ENCODE measurements around the gene NRCAM.

The NRCAM gene

DNA sequence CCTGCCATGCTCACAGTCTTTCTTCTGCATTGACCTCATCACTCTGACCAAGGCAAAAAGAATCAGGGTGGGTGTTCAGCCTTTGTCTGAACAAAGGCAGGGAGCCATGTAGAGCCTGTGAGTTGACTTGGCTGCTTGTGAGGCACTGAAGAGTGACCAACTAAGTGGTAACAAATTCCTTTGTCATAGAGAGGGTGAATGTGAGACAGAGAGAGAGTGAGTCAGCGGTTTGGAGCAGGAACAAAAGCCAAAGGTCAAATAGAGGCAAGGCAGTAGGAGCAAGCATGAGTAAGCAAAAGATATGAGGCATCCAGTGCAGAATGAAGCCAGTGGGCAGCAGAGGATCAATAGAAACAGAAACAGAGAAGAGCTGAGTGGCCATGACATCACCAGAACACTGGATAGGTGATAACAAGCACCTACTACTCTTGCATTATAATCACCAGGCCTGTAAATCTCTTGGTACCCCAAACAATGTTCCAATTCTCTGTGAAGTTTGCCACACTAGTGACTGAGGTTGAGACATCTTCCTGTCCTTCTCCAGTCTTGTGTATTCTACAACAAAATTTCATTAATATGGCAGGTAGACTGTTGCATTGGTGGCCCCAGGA is 209.9 kb downstream of the NRCAM start:
- peak; percentile 52 for DNase-seq (ENCODE audit: low spot score)

DNA sequence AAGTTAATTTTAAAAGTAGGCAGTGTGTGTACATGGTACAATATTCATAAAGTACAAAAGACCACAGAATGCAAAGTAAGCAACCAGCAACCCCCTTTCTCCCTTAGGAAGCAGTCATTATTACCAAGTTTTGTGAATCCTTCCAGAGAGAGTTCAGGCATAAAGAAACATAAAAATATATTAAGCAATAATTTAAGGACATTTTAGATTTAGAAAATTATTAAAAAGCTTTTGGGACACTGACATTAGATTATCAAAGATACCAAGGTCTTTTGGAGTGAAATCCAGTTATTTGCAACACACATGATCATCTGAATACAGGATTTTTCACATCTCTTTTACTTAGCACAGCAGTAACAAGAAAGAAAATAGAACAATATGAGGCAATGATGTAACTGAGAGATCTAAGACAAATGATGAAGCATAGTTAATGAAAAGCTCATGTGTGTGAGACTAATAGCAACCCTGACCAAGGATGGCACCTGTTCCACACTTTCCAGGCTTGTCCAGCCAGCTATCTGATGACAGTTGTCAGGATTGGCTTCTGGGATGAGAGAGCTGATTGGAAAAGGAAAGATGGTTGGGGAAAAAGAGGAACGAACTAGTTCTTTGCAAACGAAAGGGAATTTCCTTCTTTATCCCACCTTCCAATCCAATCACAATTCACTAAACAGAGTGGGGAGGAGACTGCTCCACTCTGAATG is 210.6 kb downstream of the NRCAM start:
- no peak for DNase-seq (ENCODE audit: low spot score)

DNA sequence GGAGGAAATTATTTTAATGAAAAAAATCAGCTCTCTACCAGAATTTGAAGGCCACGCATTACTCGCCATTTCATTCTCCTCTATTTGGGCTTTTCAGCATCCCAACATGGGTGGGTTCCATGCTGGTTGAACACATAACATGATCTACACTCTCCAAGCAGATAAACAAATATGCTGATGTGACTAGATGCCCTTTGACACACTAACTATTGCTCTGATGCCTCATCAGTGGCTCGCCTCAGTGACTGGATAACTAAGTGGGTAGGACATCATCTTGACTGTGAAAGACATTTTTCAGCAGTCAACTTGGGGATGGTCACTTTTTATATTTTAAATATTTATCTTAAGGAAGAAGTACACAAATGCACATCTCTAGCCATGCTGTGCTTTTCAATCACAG is 212.1 kb downstream of the NRCAM start:
- no peak for DNase-seq (ENCODE audit: low spot score)

DNA sequence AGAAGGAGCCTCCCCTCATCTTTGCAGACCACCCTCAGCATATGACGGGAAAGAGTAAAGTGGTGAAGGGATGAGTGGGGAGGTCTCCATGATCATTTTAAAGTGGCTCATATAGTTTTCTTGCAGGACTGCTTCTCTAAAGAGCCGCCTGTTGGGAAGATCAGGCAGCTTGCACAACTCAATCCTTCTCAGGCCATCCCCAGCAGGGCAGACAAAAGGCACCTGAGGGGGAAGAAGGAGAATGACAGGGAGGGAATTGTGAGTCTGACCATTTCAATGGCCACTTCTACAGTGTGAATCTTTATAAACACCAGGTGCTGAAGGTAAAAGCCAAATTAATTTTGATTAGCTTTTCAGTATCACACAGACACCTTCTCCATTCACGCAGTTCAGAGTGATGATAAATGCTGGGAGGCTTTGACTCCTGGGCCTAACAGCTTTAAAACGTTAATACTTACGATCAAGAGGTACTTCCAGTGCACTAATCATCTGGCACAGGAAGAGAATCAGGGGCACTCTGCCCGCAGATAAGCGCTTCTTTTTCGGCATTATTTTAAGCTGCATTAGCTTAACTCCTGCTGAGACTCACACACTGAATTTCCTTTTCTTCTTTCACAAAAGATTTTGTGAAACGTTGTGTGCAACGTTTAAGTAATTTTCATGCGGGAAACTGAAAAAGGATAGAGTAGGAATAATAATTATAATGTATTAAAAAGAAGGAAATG is 216.6 kb downstream of the NRCAM start:
- no peak for DNase-seq (ENCODE audit: low spot score)

DNA sequence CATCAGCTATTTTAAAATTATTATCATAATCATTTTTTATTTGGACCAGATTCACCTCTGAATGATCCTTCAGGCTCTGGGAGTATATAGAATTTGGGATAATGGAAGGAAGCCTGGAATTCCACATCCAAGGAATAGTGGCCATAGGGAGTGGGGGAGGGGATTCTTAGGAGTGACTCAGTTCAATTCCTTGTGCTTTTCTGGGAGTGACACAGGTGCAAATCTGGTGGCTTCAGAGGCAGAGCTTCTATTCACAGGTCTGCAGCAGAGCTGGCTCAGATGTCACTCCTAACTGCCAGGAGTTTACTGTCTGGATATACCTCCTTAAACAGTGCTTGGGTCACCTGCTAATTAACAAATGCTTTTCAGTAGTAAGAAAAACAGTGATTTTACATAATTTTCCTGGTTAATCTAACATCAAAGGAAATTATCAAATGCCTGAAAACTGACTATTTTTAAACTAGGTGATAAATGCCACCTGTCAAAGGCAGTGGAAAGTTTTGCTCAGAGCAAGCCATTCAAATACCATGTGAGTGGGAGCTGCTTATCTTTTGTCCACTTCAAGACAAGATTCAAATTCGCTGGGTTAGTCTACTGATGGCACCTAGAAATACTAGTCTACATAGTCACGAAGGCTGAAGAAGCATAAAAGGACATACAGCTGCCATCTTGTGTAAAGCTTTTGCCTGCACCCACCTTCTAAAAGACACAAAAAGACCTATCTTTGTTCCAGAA is 219.4 kb downstream of the NRCAM start:
- no peak for DNase-seq (ENCODE audit: low spot score)

GRCh38 chr7:108235451-108236061 is 220.7 kb downstream of the NRCAM start:
- DNase-seq (ENCODE audit: low spot score) = no peak

DNA sequence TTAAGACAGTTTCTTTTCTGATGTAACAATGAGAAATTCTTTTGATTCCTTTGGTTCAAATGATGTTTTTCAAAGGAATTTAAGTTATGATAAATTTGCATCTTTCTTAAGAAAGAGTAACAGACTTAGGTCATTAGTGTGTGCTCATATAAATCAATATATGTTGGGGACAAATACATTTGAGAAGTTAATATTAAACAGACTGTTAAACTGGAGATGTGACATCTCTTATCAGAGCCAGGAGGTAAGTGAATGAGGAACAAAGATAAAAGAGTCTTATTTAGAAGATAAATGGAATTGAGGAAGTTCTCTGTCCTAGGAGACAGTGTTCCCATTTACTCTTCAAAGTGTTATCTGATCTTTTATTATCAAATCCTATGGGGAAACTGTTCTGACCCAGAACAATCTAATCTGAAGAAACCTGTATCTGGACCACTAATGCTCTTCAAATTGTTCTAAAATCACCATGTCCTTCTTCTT is 221.2 kb downstream of the NRCAM start:
- no peak for DNase-seq (ENCODE audit: low spot score)

GRCh38 chr7:108234281-108234680 is 222.0 kb downstream of the NRCAM start:
- no peak for DNase-seq (ENCODE audit: low spot score)

GRCh38 chr7:108232076-108232475 is 224.2 kb downstream of the NRCAM start:
- no peak for DNase-seq (ENCODE audit: low spot score)

- DNase-seq (ENCODE audit: low spot score) = no peak
Measured at GRCh38 chr7:108231221-108231620, 225.0 kb downstream of the NRCAM start.

DNA sequence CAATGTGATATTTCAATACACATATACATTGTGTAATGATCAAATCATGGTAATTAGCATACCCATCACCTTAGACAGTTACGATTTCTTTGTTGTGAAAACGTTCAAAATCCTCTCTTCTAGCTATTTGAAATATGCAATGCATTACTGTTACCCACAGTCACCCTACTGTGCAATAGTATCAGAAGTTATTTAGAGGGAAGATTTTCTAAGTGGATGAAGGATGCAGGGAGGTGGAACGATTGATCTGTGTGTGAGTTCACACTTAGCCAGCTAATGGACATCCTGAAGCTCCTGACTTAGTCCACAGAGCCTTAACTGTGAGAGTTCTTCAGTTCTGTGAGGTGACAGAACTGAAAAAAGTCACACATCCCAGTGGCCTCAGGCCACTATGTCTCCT is 228.9 kb downstream of the NRCAM start:
- DNase-seq (ENCODE audit: low spot score) = no peak

DNA sequence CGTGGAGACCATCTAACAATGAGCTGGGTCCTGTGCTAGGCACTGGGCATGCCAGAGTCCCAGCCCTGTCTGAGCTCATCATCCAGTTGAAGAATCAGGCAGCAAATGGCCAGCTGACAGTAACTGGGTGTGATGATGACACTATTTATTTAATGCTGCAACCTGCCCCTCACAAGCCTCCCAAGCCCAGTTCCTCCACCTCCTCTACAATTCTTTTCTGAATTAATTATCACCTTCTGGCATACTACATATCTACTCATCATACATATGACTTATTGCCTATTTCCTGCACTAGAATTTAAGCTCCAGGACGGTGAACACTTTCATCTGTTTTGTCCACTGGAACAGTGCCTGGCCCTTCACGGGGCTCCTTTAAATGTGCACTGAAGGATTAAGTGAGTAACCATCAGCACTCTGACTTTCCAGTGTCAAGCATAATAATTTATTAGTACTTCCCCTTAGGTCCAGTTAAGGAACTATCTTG is 229.4 kb downstream of the NRCAM start:
- no peak for DNase-seq (ENCODE audit: low spot score)

GRCh38 chr7:108225531-108226181 is 230.6 kb downstream of the NRCAM start:
- no peak for DNase-seq (ENCODE audit: low spot score)

- no peak for DNase-seq (ENCODE audit: low spot score)
Measured at GRCh38 chr7:108224387-108224786, 231.8 kb downstream of the NRCAM start.

DNA sequence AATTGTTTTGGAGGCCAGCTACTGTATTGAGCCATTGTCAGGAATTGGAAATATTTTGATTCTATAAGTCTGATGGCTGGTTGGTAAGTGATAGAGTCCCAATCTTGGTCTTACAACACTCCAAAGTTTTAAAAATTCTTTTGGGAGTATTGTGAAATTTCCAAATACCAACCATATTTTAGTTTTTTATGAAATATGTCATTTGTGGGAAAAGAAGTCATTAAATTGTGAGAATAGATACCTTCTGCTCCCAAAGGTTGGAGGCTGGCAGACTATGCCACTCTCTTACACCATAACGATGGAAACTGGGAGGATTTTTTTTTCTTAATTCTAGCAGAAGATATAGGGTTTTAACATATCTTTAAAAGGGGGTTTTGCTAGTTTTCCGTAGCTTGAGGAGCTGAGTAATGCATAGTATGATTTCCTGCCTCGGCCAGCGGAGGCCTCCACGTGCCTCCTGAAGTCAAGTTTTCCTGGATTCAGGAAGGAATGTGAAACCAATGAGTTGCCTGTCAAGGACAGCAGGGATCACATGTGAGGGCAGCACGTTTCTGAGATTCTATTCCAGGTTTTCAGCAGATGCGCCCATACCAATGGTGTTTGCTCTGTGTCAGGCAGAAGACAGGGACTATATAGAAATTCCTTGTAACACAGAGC is 233.9 kb downstream of the NRCAM start:
- no peak for DNase-seq (ENCODE audit: low spot score)

DNA sequence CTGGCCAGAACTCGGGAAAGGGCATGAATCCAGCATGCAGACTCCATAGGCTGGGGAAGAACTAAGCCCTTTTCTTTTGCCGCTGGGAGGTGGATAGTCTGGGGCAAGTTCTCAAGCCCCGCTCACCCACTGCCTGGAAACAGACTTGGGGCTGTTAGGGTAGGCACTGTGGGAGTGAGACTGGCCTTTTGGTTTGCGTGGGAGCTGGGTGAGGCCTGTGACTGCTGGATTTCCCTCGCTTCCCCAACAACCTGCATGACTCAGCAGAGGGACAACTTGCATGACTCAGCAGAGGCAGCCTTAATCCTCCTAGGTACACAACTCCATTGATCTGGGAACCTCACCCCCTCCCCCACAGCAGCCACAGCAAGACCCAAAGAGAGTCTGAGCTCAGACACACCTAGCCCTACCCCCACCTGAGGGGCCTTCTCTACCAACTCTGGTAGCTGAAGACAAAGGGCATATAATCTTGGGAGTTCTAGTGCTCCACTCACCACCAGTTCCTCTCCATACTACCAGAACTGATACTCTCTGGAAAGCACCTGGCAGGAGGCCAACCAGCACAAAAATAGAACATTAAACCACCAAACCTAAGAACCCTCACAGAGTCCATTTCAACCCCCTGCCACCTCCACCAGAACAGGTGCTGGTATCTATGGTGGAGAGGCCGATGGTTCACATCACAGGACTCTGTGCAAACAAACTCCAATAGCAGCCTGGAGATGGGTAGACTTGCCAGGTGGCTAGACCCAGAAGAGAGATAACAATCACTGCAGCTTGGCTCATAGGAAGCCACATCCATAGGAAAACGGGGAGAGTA is 244.6 kb downstream of the NRCAM start:
- DNase-seq (ENCODE audit: low spot score) = no peak

GRCh38 chr7:108210796-108211195 is 245.4 kb downstream of the NRCAM start:
- no peak for DNase-seq (ENCODE audit: low spot score)

- no peak for DNase-seq (ENCODE audit: low spot score)
Measured at GRCh38 chr7:108205311-108205710, 250.9 kb downstream of the NRCAM start.

- no peak for DNase-seq (ENCODE audit: low spot score)
Measured at GRCh38 chr7:108204281-108204796, 251.9 kb downstream of the NRCAM start.

DNA sequence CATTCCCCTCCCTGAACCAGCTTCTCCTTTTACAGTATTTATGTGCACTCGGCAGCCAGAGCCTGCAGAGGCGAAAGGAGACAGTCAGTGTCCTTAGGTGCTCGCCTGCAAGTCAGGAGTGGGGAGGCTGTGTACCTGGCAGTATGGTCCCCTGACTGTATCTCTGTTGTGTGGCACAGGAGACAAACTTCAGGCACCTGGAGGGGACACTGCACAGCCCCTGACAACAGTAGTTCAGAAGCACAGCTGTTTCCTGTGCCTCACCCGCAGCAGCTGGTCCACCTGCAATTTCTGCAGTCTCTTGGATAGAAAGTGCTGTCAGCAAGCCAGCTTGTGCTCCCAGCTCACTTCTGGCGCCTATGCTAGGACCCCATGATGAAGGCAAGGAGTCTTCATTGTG is 252.7 kb downstream of the NRCAM start:
- no peak for DNase-seq (ENCODE audit: low spot score)

Data from hepatic stellate cell (primary cell).